Astrocyte of the cerebellum (primary cell): Measurements from ENCODE around the gene SHROOM4.

ENCODE experiments used
- DNase-seq: peaks from one replicate; pipeline ENCODE4 v3.0.0-alpha.2; 2011; ENCODE audit warnings: low read depth
- H3K4me3 ChIP-seq: 2 replicates; pipeline ENCODE4 v1.5.1; 2011; ENCODE audit warnings: mild to moderate bottlenecking, low read depth, low read length, moderate library complexity
- in situ Hi-C: cut with HindIII; loops from 2 replicates; pipeline ENCODE4 v1.10.0; 2017; ENCODE audit warnings: low sequenced_read_pairs
- TF ChIP-seq, protein P1 (sequence below): IDR thresholded peaks from 2 replicates; pipeline ENCODE4 v1.5.1; 2012; ENCODE audit warnings: low read length, low read depth, moderate library complexity, mild to moderate bottlenecking; ENCODE audit errors: missing control alignments

SHROOM4 gene

DNA sequence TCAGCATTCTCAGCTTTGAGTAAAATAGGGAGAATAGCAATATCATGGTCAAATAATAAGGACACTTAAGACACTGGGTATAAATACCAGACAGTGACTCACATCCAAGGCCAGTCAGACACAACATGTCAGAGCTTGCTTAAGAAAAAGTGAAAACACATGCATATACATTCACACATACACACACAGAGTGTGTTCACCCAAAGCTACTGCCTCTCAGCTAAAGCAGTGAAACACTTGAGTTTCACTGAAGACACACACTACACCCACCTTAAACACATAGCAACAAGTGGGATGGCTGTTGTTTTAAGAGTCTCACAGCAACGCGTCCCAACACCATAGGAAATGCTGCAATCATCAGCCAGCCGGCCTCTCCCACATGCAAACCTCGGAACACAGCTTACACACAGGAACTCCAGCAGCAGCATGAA lies 14.4 kb downstream of the SHROOM4 start:
- in situ Hi-C loops, result no loop called here
- no peak for DNase-seq
- H3K4me3 ChIP-seq, result no peak overlapping the region
- TF ChIP-seq, protein P1, sequence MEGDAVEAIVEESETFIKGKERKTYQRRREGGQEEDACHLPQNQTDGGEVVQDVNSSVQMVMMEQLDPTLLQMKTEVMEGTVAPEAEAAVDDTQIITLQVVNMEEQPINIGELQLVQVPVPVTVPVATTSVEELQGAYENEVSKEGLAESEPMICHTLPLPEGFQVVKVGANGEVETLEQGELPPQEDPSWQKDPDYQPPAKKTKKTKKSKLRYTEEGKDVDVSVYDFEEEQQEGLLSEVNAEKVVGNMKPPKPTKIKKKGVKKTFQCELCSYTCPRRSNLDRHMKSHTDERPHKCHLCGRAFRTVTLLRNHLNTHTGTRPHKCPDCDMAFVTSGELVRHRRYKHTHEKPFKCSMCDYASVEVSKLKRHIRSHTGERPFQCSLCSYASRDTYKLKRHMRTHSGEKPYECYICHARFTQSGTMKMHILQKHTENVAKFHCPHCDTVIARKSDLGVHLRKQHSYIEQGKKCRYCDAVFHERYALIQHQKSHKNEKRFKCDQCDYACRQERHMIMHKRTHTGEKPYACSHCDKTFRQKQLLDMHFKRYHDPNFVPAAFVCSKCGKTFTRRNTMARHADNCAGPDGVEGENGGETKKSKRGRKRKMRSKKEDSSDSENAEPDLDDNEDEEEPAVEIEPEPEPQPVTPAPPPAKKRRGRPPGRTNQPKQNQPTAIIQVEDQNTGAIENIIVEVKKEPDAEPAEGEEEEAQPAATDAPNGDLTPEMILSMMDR, result no peak

DNA sequence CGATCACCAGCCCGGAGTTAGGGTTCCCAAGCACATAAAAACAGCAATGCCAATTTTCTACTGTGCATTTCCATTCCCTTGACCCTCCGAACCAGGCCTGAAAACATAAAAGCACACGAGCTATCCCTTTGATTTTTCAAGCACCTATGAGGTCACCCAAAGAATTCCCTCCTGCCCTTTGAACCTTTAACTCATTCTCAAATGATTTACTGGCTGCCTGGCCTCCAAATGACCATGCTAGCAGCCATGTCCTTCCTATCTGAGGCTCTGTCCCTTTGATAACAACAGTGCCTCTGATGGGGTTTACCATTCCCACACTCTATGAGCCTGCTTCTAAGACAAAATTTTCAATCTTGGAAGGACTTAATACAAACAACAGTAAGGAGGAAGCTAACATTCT lies 15.2 kb downstream of the SHROOM4 start:
- in situ Hi-C loops, result no loop called here
- TF ChIP-seq, protein P1, result no peak
- no peak overlapping the region for H3K4me3 ChIP-seq
- DNase-seq, result no peak

GRCh38 chrX:50787099-50787498 lies 26.9 kb downstream of the SHROOM4 start:
- no peak overlapping the region for H3K4me3 ChIP-seq
- no peak for DNase-seq
- in situ Hi-C loops, result no loop called here
- TF ChIP-seq, protein P1, result no peak

DNA sequence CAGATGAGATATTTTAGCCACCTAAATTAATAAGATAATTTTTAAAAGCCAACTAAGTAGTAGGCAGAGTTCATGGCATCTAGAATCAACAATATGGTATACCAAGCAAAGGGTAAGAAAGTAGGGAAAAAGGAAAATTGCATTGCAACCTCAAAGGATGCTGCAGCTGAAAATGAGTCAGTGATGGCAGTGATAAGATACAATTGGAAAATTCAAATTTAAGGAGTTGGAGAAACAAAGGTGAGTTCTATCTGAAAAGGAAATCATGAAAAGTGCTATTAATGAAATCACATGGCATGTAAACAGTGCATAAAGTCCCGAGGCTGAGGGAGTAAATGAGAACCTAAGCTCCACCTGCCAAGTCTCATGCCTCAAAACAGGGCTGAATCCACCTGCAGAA lies 33.9 kb downstream of the SHROOM4 start:
- in situ Hi-C loops, result no loop called here
- no peak overlapping the region for H3K4me3 ChIP-seq
- TF ChIP-seq, protein P1, result no peak
- no peak for DNase-seq

- TF ChIP-seq, protein P1, result no peak
- no peak for DNase-seq
- in situ Hi-C loops, result no loop called here
- H3K4me3 ChIP-seq, result no peak overlapping the region
Observed at GRCh38 chrX:50779694-50780093, 34.3 kb downstream of the SHROOM4 start.

DNA sequence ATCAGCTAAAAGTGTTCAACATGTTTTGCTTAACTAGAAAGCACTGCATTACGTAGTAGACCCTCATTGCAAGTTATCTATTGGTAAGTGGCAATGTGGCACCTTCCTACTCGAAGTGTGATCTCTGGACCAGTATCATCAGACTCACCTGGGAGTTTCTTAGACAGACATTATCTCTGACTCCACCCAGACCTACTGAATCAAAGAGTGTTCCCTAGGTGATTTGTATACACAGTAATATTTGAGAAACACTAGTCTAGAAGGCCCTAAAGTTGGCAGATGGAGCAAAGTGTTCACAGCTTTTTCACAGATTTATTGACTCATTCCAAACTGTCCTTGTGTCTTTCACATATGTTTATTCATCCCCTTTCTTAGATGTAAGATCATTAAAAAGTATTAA lies 35.7 kb downstream of the SHROOM4 start:
- DNase-seq, result no peak
- TF ChIP-seq, protein P1, result no peak
- H3K4me3 ChIP-seq, result no peak overlapping the region
- in situ Hi-C loops, result no loop called here

GRCh38 chrX:50776248-50776647 lies 37.7 kb downstream of the SHROOM4 start:
- DNase-seq, result no peak
- in situ Hi-C loops, result no loop called here
- no peak overlapping the region for H3K4me3 ChIP-seq
- TF ChIP-seq, protein P1, result no peak
